ENCODE measurements around the gene SPEN.

The SPEN gene

DNA sequence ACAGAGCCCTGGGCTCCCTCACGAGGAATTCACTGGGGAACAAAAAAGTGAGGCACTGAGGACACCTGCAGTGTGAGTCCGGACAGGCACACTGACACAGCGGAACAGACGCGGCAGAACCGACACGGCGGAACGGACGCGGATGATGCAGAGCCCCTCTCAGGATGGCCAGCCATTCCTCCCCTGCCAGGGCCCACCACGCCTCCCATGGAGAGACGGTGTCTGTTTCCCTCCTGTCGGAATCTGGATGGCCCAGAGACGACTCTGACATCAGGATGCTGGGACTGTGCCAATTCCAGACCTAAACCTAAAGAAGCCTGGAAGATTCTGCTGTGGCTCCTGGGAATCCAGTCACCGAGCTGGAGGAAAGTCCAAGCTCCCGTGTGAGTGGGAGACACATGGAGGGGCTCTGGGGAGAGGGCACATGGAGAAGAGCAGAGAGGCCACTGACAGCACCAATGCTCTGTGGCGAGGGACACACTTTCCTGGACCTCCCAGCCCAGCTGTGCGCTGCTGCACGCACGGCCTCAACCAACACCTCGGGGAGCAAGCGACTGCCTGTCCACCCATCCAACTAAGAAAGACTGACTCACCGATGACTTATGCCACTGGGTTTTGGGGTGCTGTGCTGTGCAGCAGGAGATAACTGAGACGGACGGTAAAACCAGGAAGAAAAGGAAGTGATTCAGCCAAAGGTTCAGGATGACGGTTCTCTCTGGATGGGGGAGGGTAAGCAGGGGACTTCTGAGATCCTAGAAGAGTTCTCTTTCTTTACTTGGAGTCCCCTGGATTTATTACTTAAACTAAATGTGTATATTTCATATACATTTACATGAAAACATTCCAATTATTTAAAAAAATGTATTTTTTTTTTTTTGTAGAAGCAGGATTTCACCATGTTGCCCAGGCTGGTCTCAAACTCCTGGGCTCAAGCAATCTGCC lies 105.1 kb downstream of the SPEN start:
- no peak overlapping the region for H3K4me3 ChIP-seq (ENCODE audit: low read depth, low read length, poor library complexity, severe bottlenecking)
- H3K27me3 ChIP-seq (ENCODE audit: insufficient read depth, low read length): no peaks in the 10 kb centered on the region
- no peak overlapping the region for H3K4me2 ChIP-seq (ENCODE audit: low read length)
- H3K9me3 ChIP-seq (ENCODE audit: low read length): no peaks in the 10 kb centered on the region
- H3K79me2 ChIP-seq (ENCODE audit: insufficient read depth, low read length): no peaks in the 10 kb centered on the region
- H2AFZ ChIP-seq (ENCODE audit: low read length): no peak overlapping the region
- H3K9me2 ChIP-seq (ENCODE audit: low read depth, low read length): no peaks in the 10 kb centered on the region
- H3K4me1 ChIP-seq (ENCODE audit: insufficient read depth, low read length, severe bottlenecking): peaks cover 42% of the 10 kb centered on the region
- no peaks in the 10 kb centered on the region for H4K20me1 ChIP-seq (ENCODE audit: insufficient read depth, low read length)
- H3K9ac ChIP-seq (ENCODE audit: low read length): no peak overlapping the region
- peaks cover 18% of the 10 kb centered on the region for H3K36me3 ChIP-seq (ENCODE audit: insufficient read depth, low read length)
- no peaks in the 10 kb centered on the region for H3F3A ChIP-seq (ENCODE audit: insufficient read depth, low read length)
- TF ChIP-seq, protein P1, sequence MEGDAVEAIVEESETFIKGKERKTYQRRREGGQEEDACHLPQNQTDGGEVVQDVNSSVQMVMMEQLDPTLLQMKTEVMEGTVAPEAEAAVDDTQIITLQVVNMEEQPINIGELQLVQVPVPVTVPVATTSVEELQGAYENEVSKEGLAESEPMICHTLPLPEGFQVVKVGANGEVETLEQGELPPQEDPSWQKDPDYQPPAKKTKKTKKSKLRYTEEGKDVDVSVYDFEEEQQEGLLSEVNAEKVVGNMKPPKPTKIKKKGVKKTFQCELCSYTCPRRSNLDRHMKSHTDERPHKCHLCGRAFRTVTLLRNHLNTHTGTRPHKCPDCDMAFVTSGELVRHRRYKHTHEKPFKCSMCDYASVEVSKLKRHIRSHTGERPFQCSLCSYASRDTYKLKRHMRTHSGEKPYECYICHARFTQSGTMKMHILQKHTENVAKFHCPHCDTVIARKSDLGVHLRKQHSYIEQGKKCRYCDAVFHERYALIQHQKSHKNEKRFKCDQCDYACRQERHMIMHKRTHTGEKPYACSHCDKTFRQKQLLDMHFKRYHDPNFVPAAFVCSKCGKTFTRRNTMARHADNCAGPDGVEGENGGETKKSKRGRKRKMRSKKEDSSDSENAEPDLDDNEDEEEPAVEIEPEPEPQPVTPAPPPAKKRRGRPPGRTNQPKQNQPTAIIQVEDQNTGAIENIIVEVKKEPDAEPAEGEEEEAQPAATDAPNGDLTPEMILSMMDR (IDR thresholded peaks at IDR 0.05; ENCODE audit: low read length): no peak
- no peak for TF ChIP-seq EZH2 (IDR thresholded peaks at IDR 0.05; ENCODE audit: borderline replicate concordance, low read length)
- H3K27ac ChIP-seq (ENCODE audit: low read depth, low read length, poor library complexity, severe bottlenecking): no peak overlapping the region

DNA sequence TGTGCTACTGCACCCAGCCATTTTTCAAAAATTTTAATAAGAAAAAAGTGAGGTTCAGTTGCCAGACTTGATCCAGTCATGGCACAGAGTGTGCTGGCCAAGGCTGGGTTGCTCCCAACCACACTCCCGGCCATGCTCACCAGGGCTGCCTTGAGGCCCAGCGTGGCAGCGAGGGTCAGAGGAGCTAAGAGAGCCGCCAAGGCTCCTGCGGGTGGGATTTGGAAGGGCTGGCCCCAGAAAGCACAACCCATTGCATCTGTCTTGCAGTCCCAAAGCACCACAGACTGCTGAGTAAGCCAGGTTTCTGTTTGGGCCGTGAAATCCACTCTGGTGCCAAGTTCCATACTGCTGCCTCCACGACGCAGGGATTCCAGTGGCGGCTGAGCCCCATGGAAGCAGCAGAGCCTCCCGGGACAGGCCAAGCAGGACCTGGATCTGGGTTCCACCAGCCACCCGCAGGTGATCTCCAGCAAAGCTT lies 105.8 kb downstream of the SPEN start:
- Histone ChIP-seq H3K4me1 (ENCODE audit: insufficient read depth, low read length, severe bottlenecking) (peaks cover 35% of the 10 kb centered on the region), H3K4me3 (ENCODE audit: low read depth, low read length, poor library complexity, severe bottlenecking) (no peak overlapping the region), H3K9me2 (ENCODE audit: low read depth, low read length) (no peaks in the 10 kb centered on the region), H3K27me3 (ENCODE audit: insufficient read depth, low read length) (no peaks in the 10 kb centered on the region), H3K79me2 (ENCODE audit: insufficient read depth, low read length) (no peaks in the 10 kb centered on the region), H4K20me1 (ENCODE audit: insufficient read depth, low read length) (no peaks in the 10 kb centered on the region), H3K36me3 (ENCODE audit: insufficient read depth, low read length) (peaks cover 11% of the 10 kb centered on the region; the same call in 1 of the 2 replicates), H3K9me3 (ENCODE audit: low read length) (no peaks in the 10 kb centered on the region), H3F3A (ENCODE audit: insufficient read depth, low read length) (no peaks in the 10 kb centered on the region), H3K4me2 (ENCODE audit: low read length) (no peak overlapping the region), H3K27ac (ENCODE audit: low read depth, low read length, poor library complexity, severe bottlenecking) (no peak overlapping the region), H3K9ac (ENCODE audit: low read length) (no peak overlapping the region), H2AFZ (ENCODE audit: low read length) (no peak overlapping the region)
- no peak for TF ChIP-seq EZH2 (IDR thresholded peaks at IDR 0.05; ENCODE audit: borderline replicate concordance, low read length)
- TF ChIP-seq, protein P1 (IDR thresholded peaks at IDR 0.05; ENCODE audit: low read length): no peak

DNA sequence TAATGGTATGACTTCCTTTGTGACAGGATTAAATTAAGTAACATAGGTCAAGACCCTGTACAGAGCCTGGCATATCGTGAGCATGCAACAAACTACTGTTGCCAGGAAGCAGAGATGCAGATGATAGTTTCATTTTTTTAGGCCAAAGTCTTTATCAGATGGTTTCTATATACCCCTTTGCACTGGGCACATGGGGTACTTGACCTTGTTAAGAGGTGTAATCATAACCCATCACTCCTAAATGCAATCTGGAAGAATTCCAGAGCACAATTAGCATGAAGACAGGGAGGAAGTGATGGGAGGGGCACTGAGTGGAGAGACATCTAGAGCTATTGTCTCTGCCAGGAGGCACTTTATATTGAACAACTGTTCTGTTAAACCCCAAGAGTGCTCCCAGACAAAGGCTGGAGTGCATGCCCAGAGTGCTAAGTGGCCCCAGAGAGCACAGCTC lies 106.3 kb downstream of the SPEN start:
- H3K27me3 ChIP-seq (ENCODE audit: insufficient read depth, low read length): no peaks in the 10 kb centered on the region
- H2AFZ ChIP-seq (ENCODE audit: low read length): no peak overlapping the region
- H3K4me1 ChIP-seq (ENCODE audit: insufficient read depth, low read length, severe bottlenecking): peaks cover 30% of the 10 kb centered on the region
- H3K9me3 ChIP-seq (ENCODE audit: low read length): no peaks in the 10 kb centered on the region
- no peaks in the 10 kb centered on the region for H3K79me2 ChIP-seq (ENCODE audit: insufficient read depth, low read length)
- H3K4me2 ChIP-seq (ENCODE audit: low read length): no peak overlapping the region
- no peaks in the 10 kb centered on the region for H3F3A ChIP-seq (ENCODE audit: insufficient read depth, low read length)
- H3K9ac ChIP-seq (ENCODE audit: low read length): no peak overlapping the region
- no peaks in the 10 kb centered on the region for H3K9me2 ChIP-seq (ENCODE audit: low read depth, low read length)
- H3K4me3 ChIP-seq (ENCODE audit: low read depth, low read length, poor library complexity, severe bottlenecking): no peak overlapping the region
- H3K27ac ChIP-seq (ENCODE audit: low read depth, low read length, poor library complexity, severe bottlenecking): no peak overlapping the region
- H3K36me3 ChIP-seq (ENCODE audit: insufficient read depth, low read length): peaks cover 8% of the 10 kb centered on the region; the same call in 1 of the 2 replicates
- TF ChIP-seq EZH2 (IDR thresholded peaks at IDR 0.05; ENCODE audit: borderline replicate concordance, low read length): no peak
- TF ChIP-seq, protein P1 (IDR thresholded peaks at IDR 0.05; ENCODE audit: low read length): no peak
- no peaks in the 10 kb centered on the region for H4K20me1 ChIP-seq (ENCODE audit: insufficient read depth, low read length)
